IPS-NIHi11 (cell line): ENCODE data around the gene ZNF831.

Source experiments
- DNase-seq: peaks from one replicate; pipeline ENCODE4 v3.0.0; 2012; ENCODE audit warnings: mixed read lengths, low spot score

Gene ZNF831

DNA sequence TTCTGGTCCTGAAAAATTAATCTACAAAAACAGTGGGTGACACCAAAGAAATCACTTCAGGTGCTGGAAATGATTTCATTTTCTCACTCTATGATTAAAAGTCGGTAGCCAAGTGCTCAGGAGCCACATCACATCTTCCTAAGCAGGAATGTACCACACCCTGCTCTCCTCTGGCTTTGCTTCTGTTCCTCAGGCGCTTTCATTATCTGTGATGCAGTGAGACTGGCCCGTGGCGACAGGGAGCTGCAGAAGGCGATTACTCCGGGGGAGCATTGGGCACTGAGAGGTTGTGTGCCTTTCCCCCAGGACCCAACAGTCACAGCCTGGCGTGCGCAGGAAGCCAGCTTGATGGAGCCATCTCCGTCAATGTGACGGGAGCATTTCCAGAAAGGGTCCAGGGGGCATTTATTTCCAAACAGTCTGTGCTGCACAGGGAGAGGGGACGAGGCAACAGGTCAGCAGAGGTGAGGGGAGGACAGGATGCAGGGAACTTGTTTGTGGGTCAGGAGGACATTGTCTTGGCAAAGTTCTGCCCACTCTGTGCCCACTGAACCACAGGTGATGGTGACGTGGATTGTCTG is 5.6 kb upstream of the ZNF831 start:
- DNase-seq = no peak

DNA sequence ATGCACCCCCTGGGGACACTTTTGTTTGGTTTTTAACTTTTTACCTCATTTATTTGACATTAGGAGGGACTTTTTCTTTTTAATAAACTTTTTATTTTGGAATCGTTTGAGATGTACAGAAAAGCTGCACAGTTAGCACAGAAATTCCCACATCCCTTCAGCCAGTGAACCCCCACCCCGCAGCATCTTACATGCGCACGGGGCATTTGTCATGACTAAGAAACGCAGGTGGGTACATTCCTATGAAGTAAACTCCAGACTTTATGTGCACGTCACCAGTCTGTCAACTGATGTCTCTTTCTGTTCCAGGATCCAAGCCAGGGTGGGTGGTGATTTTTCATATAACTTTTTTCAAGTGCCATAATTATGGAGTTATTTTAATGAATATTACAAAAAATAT is 4.9 kb upstream of the ZNF831 start:
- no peak for DNase-seq

DNA sequence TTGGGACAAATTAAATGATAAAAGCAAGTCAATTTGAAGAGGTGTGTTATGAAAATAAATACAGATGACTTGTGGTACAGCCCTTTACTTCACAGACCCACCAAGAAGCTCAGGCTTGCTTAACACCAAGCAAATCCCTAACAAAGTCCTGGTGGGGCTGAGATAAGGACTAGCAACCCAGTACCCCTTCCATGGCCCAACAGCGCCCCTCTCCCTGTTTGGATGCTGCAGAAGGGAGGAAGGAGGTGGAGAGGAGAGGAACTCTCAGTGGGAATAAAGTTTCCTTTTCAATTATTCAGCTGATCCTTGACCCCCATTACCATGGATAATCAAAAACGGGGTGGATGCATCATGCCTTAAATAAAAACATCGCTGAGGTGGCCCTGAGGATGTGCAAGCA is 4.5 kb upstream of the ZNF831 start:
- DNase-seq = no peak

DNA sequence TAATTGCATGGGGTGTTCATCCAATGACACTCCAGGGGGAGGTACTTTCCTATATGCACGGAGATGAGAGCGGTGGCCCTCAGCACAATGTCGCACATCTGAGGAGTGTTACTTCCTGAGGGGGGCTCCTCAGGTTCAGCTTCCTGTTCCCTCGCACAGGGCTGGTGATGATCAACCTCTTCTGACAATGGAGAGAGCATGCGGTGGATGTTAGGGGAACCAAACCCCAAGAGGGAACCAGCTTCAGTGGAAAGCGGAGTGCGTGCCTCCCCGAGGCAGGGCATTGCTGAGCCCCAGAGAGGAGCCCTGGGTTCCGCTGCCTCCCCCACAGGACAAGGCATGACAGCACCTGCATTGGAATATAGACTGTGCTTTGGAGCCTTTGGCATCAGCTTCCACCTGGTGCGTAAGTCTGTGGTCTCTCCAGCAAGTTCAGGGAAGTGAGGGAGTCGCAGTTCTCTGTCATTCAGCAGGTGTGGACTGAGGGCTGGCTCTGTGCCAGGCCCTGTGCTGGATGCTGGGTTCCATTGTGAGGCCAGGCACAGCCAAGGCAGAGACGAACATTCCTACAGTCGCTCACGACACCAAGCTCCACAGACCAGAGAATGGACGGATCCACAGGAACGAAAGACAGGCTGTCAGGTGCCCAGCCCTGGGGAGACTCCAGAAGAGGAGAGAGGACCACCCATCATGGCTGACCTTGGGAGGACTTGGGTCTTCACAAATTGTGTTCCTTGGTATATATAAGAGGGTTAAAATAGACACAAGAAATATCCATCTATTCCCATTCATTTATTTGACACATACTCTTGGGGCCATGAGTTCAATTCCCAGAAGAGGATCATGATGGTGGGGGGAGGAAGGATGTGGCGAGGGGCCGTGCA is 3.9 kb upstream of the ZNF831 start:
- no peak for DNase-seq

DNA sequence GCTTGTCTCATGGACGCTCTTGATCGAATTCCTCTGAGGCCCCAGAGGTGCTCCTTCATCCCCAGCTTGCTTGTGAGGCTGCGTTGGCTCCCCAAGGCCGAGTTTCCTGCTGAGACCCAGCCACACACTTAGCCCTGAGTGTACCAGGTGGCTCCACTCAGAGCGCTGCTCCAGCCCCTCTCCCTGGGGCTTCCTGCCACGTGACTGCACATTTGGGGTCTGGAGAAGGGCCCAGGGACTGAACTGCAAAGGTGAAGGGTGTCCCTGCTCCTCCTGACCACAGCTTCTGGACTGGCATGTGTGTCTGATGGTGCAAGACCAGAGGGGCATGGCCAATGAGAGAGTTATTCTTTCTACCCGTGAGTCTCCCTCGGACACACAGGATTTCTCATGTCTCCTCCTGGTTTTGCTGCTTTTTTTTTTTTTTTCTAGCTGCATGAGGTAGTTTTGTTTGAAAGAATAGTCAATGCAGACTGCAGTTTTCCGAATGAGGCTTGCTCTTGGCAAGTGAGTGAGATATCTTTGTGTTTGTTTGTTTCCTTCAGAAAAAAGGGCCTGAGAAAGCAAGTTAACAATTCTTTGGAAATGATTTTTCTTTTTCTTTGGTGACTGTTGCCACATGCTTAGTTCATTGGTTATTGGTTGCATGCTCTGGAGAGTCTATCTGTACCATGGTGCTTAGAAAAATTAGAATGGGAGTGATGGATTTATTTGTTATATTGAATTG is 3.1 kb upstream of the ZNF831 start:
- DNase-seq = no peak

DNA sequence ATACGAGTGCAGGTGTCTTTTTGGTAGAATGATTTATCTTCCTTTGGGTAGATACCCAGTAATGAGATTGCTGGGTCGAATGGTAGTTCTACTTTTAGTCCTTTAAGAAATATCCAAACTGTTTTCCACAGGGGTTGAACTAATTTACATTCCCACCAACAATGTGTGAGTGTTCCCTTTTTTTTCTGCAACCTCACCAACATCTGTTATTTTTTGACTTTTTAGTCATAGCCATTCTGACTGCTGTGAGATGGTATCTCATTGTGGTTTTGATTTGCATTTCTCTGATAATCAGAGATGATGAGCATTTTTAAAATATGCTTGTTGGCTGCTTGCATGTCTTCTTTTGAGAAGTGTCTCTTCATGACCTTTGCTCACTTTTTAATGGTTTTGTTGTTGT is 1.9 kb upstream of the ZNF831 start:
- no peak for DNase-seq

DNA sequence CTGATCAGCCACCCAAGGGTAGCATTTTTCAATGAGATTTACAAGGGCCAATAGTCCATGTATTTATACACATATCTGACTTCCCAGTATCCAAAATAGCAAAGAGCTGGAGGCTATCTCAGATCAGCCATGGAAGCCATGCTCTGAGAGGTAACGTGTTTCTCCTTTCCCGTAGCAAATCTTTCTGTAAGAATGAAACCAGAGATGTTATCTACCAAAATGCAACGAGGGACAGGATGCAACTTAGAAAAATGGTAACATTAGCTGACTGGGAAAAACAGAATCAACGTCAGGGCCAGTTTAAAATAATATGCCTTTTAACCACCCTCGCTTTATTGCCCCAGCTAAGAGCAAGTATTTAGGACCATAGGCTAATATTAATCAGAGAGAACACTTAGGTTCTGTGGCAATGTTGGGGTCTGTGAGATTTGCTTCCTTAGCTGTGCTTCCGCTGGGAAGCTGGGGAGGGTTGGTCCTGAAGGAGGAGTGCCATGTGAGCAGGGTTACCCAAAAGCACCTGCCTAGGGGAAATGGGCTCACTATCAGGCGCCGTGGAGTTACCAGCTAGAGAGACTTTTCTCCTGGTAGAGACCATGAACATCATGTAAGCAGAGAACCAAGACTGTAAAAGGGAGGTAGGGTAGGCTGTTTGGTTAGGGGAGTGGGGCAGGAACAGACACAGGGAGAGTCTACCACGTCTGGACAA is 1.2 kb downstream of the ZNF831 start:
- no peak for DNase-seq

DNA sequence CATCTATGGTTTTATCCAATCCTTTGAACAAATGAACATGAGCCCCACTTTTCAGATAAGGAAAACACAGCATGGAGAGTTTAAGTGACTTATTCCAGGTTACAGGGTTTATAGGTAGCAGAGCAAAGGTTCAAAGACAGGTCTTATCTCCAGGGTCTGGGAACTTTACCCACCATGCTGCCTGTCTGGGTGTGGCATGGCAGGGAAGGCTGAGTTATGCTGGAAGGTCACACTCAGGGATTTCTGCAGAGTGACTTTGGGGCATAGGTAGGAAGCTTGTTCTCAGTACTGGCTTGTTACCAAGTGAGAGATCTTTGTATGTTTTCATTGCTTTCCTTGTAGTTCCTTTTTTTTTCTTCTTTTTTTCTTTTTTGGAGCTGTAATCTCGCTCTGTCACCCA is 1.8 kb downstream of the ZNF831 start:
- no peak for DNase-seq

DNA sequence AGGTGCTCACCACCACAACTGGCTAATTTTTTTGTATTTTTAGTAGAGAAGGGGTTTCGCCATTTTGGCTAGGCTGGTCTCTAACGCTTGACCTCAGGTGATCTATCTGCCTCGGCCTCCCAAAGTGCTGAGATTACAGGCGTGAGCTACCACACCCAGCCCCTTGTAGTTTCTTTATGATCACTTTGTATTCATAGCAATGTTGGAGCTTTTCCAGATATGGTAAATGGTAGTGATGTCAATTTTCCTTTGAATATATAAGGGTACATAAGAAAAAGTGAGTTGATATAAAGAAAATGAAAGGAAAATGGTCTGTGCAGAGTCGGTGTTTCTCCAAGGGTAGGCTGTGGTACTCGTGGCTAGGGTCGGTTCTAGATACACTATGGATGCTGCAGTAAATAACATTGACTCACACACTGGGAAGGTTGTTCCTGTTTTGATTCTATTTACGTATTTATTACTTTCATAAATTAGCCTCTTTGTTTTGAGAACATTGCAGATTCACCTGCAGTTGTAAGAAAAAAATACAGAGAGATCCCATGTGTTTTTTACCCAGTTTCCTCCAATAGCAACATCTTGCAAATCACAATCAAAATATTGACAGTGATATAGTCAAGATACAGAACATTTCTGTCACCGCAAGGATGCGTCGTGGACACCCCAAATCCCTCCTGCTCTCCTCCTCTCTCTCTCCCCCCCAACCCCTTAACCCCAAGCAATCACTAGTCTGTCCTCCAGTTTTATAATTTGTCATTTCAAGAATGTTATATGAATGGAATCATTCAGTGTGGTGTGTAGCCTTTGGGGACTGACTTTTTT is 2.5 kb downstream of the ZNF831 start:
- DNase-seq = no peak

DNA sequence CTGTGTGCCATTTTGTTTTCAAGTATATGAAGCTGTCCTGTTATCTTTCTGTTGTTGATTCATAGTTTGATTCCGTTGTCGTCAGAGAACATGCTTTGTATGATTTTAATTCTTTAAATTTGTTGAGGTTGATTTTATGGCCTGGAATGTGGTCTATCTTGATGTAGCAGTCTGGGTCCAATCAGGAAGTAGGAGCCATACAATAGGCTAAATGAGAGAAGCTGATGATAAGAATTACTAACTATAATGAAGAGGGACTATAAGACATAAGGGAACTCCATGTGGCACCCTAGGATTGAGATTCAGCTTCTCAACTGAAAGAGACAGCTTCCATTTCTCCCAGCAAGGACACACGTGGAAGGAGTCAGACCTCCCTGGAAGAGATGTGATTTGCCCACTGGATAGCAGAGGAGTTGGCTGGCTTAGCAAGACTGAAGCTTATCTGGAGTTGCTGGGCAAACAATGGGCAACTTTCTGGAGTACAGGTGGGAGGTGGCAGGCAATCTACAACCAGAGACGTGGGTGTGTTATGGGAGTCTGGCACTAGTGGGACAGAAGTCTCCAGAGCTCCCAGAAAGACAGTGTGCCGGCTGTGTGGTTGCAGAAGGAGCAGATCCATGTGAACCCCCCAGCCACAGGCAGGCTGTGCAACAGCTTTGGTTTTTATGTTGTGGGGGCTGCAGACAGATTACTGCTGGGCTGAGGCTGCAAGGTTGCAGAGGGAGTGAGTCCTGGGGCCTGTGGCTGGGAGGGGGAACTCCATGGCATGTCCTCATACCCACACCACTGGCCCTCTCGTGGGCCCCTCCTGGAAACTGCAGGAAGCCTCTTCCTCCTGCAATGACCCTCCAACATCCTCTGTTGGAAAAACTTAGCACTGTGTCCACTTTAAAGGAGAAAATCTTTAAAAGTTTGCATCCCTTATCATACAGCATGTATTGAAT is 7.1 kb downstream of the ZNF831 start:
- no peak for DNase-seq

DNA sequence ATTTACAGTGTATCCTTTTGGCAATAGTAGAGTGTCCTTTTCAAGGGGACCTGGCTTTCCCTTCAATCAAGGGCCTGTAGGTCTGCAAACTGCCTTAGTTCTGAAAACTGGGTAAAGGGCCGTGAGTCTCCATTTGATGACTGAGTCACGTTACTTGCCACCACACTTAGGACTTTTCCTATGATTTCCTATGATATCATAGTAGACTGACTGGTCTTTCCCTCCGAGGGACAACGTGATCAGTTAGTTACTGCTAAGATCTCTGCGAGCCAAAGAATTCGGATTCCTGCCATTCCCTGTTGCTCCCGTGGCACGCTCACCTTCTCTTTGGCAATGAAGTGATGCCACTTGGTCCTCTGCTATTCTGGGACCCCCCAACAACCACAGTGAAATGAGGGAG is 8.4 kb downstream of the ZNF831 start:
- no peak for DNase-seq

DNA sequence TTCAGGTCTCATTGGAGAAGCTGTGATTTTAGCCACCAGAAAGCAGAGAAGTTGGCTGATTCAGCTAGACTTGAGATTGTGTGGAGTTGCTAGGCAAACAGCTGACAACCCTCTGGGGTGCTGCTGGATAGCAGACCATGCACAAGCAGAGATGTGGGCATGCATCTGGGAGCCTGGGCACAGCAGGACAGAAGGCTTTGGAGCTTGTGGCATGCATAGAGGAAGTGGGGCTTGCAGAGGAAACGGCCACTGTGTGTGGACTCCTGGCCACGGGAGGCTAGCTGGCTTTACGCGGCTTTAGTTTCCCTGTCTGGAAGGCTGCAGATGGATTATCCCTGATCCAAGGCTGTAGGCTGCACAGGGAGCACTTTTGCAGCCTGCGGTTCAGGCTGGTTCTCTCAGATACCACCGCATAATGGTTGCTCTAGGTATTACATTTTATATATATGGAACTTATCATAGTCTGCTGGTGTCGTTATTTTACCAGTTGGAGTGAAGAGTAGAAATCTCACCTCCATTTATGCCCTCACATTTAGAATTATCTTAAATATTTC is 10.4 kb downstream of the ZNF831 start:
- DNase-seq = no peak

DNA sequence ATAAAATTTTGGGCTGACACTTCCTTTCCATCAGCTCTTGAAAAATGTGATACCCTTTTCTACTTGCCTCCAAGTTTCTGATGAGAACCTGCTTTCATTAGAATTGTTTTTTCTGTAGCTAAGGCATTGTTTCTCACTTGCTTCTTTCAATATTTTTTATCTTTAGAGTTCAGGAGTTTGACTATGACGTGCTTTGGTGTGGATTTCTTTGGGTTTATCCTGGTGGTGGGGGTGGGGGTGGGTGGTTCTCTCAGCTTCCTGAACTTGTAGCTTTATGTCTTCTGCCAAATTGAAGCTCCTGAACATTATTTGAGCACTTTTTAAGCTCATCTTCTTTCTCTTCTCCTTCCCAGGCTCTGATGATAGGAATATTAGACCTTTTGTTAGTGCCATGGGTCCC is 11.4 kb downstream of the ZNF831 start:
- no peak for DNase-seq

DNA sequence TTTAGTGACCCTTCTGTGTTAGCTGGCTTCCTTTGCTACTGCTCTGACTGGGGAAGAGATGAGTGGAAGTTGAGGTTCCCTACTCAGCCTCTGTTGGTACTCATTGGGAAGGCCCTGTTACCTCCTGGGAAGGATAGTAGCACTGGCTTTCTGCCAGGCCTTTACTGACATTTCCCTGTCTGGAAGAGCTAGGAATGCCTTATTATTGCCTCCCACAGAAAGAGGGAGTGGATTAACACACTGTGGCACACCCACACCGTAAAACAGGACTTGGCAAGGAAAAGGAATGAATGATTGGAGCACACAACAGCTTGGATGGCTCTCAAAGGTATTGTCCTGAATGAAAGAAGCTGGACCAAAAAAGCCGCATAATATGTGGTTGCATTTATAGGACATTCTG is 12.2 kb downstream of the ZNF831 start:
- DNase-seq = no peak

DNA sequence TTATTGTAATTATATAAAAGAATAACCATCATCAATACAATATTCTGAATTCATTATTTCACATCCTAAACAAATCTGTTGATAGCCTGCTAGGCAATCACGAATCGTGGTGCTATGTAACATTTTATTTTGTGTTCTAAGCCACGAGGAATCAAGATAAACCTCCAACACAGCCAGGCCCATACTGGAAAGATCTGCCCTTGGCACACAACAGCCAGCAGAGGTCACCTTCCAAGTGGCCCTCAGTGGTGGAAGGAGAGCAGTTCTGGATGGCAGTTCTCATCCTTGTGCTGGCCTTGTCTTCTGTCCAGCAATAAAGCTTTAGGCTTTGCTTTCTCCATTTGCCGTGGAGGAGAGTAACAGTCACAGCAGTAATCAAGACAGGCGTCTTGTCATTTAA is 13.2 kb downstream of the ZNF831 start:
- DNase-seq = no peak

DNA sequence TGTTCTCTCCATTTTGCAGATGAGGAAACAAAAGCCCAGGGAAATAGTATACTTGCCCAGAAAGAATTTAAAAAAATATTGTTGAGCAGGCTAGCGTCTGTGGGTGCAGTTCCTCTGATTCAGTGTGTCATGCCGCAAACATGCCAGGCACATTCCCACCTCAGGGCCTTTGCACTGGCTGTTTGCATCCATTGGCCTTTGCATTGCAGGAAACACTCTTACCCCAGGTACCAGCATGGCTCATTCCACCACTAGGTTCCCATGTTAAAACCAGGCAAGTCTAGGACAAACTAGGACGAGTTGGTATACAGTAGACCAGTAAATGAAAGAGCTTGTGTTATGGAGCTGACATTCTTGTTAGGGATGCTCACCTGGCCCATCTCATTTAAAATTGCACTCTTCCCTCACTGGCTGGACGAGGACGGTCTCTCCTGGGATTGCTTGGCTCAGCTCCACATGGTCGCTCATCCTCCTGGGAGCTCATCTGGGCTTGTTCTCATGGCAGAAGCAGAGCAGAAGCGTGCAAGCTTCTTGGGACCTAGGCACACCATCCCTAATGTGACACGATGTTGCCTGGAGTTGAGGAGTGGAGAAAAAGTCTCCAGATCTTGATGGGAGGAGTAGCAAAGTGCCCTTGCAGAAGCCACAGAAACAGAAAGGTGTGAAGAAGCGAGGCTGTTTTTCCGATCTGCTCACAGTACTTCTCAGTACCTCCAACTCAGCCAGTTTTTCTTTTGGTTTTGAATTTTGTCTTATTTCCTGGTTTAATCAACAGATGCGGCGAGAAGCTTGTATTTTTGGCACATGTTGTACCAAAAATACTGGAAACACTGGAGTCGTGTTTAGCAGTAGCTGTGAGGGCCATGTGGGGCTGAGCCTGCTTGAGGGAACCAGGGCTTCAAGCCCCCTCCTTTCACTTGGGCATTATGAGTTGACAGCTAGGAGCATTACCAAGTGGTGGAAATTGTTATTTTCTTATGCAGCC is 13.9 kb downstream of the ZNF831 start:
- no peak for DNase-seq

DNA sequence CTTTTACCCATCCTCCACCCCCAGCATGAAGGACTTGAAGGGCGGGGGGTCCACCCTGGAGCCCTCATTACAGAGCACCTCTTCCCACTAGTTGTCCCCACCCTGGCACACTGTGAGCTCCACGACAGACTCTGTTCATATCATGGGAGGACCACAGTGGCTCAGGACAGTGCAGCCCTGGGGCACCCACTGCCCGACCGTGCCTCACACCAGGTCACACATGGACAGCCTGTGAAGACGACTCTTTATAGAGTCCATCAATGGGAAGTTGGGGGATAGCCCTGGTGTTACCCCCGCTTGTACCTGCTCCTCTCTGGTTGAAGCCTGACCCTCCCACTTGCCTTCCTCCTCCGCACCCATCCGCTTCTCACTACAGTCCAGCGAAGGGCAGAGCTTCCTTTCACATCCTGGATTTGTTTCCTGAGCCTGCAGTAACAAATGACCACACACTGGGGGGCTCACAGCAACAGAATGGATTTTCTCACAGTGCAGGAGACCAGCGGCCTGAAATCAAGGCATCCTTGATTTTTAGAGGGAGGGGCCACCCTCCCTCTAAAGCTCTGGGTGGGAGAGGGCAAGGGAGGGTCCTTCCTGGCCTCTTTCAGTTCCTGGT is 15.5 kb downstream of the ZNF831 start:
- DNase-seq = no peak

DNA sequence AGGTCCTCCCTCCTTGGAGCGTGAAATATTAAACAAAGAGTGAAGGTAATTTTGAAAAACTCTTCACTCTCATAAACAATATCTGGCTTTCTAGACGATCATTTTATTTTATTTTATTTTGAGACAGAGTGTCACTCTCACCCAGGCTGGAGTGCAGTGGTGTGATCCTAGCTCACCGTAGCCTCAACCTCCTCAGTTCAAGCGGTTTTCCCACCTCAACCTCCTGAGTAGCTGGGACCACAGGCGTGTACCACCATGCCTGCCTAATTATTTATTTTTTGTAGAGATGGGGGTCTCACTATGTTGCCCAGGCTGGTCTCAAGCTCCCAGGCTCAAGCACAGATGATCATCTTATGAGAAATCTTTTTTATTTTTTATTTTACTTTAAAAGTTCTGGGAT is 16.4 kb downstream of the ZNF831 start:
- no peak for DNase-seq

DNA sequence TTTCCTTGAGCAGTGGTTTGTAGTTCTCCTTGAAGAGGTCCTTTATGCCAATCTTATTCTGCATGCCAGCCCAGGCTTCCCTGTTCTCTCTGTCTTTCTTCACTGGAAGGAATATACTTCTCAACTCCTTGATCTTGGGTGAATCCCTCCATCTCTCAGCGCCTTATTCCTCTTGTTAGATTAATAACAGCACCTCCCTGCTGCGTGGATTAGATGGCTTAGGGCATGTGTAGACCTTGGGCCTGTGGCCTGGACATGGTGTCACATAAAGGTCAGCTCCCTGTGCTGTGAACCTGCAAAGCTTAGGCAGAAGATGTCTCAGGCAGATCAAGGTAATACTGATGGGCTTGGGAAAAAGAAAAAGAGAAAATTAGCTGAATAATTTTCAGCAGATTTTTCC is 18.3 kb downstream of the ZNF831 start:
- no peak for DNase-seq
